GF-D8 (cell line): ENCODE results near the gene PLXNA4.

ENCODE experiments used
- DNase-seq: peaks from one replicate; lab custom pipeline; 2025; lab: John Stamatoyannopoulos, UW

The PLXNA4 gene

DNA sequence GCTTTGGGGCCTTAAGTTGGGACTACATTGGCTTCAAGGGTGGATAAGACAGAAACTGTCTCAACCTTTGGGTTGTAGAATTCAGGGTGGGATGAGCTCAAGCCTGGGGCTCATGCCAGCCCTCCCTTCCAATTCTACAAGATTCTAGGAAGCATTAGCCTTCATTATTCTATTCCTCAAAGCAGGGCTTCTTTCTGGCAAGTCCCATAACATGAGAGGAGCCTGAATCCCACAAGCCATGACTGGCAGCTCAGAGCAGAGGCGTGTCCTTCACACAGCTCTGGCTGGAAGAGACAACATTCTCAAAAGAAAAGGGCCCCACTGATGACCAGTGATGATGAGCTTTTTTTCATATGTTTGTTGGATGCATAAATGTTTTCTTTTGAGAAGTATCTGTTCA is 187.6 kb downstream of the PLXNA4 start:
- DNase-seq: no peak

GRCh38 chr7:132387596-132387995 is 188.7 kb downstream of the PLXNA4 start:
- DNase-seq: no peak

GRCh38 chr7:132386201-132386681 is 190.0 kb downstream of the PLXNA4 start:
- no peak for DNase-seq

DNA sequence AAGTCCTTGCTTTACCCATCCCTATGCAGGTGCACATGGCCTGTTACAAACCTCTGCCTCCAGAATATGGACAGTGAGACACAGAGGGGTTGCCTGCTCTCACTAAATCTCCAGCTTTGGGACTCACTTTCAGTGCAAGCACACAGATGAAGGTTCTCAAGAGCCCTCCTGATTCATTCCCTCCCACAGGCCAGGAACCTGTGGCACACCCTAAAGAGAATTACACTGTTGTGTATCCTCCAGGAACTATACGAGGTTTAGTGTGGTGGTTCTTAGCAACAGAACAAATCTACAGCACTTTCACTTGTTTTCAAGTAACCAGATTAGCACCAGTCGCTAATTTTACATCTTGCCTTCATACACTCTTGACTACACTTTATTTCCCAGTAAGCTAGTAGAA is 192.3 kb downstream of the PLXNA4 start:
- no peak for DNase-seq

DNA sequence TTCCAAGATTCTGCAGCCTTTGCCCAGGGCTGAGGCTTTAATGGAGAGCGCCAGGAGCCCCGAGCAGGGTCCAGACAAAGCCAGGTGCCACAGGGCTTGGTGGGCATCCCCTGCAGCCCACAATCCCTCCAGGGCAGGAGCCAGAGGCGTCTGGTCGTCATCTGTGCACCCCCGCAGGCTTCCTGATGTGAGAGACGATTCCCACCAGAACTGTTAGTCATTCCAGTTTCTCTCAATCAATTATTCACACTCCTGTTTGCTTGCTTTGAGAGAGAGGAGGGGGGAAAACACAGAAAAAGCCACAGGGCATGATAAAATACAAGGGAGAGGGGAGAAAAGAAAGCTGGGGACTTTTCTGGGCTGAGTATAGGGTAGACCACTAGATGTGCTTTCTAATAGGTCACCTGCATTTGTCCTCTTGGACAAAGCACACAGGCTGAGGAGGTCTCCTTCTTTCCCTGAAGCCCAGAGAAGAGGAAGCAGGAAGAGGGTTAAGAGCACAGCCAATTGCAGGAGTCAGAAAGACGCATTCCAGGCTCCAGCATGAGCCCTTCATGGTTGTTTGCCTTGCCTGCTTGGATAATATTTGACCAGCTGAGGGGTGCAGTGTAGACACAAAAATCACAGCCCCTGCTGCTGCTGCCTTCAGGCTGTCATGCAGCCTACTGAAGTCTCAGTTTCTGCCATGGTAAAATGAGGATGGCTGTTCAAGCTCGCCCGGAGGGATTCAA is 194.4 kb downstream of the PLXNA4 start:
- no peak for DNase-seq

- no peak for DNase-seq
These were observed 196.2 kb downstream of the PLXNA4 start for GRCh38 chr7:132380059-132380458.

GRCh38 chr7:132379292-132379691 is 197.0 kb downstream of the PLXNA4 start:
- no peak for DNase-seq

GRCh38 chr7:132377703-132378584 is 198.3 kb downstream of the PLXNA4 start:
- no peak for DNase-seq

- DNase-seq: no peak
These were observed 199.3 kb downstream of the PLXNA4 start for GRCh38 chr7:132377015-132377414.

DNA sequence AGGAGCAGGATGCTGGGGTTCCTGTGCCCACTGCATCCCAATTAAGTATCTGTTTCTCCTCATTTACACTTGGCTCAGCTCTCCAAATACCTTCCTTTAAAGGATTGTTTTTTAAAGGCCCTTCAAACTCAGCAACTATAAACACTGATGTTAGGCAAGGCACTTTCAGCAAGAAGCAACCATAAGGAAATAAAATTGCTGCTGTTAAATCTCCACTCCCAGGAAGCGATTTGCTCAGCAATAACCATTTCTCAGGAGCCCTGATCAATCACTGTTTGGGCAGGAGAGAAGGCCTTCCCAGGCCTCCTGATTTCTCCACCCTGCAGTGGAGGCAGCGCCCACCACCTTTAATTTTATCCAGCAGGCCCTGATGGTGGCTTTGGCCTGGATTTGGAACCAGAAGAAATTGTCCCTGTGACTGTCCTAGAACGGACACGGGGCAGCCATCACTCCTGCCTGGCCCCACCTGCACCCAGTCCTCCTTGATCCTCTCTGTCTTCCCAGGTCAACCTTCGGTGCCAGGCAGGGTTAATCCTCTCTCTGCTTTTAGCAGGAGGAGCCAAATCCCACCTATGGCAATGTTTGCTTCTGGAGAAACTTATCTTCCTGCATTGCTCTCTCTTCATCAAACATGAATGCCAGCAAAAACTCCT is 199.8 kb downstream of the PLXNA4 start:
- no peak for DNase-seq

DNA sequence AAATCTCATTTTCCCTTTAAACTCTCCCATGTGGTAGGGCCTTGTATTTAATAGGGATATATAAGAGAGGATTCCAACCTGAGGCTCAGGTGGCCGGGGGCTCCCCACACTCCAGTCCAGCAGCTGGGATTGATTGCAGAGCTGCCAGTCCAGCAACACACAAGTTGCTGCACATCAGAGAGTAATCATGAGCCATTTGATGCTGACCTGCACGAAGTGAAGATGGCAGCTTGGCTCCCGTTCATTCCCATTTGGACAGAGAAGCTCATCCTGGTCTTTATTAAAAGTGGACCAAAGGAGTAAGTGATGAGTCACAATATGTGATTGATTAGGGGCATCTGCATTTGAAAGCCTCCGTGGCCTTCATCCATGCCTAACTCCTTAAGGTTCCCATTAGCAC is 202.4 kb downstream of the PLXNA4 start:
- DNase-seq: no peak

DNA sequence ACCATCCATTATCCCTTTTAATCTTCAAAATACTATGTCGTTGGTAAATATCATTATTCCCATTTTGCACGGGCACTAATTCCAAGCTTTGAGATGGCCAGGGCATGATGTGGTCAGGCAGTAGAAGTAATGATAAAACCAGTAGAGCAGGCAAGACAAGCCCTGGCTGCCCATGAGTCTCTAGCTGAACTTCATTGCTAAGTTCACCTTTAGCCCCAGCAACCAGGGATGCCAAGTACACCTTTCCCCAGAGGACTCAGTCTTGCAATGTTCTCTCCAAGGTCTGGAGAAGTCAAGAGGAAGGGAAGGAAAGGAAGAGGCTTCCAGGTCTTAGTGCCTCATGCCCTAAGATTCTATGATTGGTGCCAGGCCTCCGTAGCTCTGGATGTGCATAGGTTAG is 203.2 kb downstream of the PLXNA4 start:
- DNase-seq: no peak

GRCh38 chr7:132371948-132372347 is 204.3 kb downstream of the PLXNA4 start:
- no peak for DNase-seq

DNA sequence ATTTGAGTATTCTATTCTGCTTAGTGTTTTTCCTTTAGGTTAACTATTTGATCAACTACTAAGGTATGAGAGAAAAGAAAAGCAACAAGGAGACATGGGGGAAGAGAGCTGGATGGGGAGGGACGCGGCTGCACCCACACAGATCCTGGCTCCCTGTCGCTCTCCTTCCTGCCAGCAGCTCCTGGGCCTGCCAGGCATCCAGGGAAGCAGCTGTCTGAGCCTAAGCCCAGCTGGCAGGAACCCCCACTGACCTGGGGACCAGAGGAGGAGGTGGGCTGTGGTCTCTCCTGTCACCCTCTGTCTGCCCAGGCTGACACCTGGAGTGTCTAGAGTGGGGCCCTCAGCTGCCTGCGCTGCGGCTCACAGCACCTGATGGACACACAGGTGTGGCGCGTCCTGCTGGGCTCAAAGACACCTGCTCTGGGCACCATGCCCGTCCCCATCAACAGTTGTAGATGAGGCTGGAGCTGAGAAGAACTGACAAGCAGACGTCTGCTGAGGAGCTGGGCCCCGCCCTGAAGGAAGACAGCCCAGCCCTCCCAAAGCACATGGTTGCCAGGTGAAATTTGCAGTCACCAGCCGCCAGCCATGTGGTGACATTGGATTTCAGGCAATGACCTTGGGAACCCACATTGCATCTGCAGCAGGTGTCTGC is 207.9 kb downstream of the PLXNA4 start:
- no peak for DNase-seq

DNA sequence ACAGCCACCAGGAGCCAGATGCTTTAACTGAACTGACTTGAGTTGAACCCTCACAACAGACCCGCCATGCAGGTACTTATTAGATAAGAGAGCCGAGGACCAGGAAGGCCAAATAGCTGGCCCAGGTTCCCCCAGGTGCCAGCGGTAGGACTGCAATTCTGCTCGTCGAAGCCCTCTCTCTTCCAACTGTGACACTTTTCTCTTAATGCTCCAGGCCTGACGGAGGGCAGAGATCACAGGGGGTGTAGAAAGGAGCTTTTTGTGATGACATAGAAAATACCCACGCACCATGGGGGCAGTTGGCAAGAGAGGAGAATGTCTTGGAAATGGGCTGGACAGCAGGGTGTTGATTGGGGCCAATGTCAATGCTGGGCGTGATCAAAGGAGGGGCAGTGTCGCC is 208.5 kb downstream of the PLXNA4 start:
- no peak for DNase-seq

- no peak for DNase-seq
These were observed 209.3 kb downstream of the PLXNA4 start for GRCh38 chr7:132367004-132367403.

GRCh38 chr7:132364226-132364625 is 212.0 kb downstream of the PLXNA4 start:
- no peak for DNase-seq

GRCh38 chr7:132362059-132362458 is 214.2 kb downstream of the PLXNA4 start:
- DNase-seq: no peak

DNA sequence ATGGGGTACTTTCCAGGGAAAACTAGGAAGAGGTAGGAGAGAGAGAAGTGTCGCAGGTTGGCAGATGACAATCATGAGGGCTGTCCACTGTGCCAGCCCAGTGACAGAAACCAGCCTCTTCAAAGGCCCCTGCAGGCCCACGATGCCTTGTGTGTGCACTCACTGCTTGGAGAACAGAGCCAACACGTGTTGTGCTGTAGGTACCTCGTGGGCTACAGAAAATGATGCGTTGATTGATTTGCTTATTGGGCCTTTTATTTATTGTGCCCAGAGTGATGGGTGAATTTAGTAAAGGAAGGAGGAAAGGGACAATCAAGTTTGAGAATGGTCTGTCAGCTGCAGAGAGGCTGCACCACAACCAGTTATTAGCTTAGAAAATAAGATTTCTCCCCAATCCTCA is 215.1 kb downstream of the PLXNA4 start:
- no peak for DNase-seq

- DNase-seq: no peak
These were observed 216.5 kb downstream of the PLXNA4 start for GRCh38 chr7:132359743-132360142.

- DNase-seq: no peak
These were observed 221.2 kb downstream of the PLXNA4 start for GRCh38 chr7:132355048-132355447.

- DNase-seq: peak; percentile 59
These were observed 221.7 kb downstream of the PLXNA4 start for GRCh38 chr7:132354527-132354926.
